Measurements from ENCODE around the gene GALNTL6. TPM values are rescaled to one million over a fixed set of nuclear protein-coding genes. Genes with fewer than 3 reads are reported as not detected.

The GALNTL6 gene
- total and polyA plus RNA-seq, 2 donors (not counting 1 experiment from before 2014, with no cell fraction given), result not detected

DNA sequence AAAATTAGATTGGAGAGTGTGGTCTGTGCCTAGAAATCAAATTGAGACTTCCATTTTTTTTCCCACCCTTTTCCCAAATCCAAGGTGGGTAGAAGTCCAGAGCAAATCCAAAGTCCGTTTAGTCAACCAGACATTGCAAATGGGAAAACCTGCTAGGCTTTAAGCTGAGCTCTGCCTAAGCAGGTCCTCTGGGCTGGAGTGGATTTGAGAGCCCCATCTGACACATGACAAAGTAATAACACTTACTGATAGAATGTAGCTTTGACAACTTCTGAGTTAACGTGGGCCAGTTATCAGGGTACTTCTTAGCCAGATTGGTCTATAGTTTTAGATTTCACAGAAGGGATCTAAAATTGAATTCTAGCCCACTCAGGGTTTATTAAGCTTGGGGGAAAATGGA lies 242.3 kb downstream of the GALNTL6 start:
- Histone ChIP-seq H2AFZ (ENCODE audit: low read length) (no peak overlapping the region), H3K4me3 (replicated peaks in 1 of 4; ENCODE audit: control extremely low read depth in 1 of 4, insufficient read depth in 1 of 4, low read depth in 3 of 4, low read length in 4 of 4) (no peak overlapping the region), H3K27ac (ENCODE audit: insufficient read depth, low read length) (no peak overlapping the region), H3K4me2 (ENCODE audit: extremely low read depth, insufficient read depth, low read length) (no peak overlapping the region), H3K36me3 (ENCODE audit: control insufficient read depth, insufficient read depth, low read length) (no peaks in the 10 kb centered on the region), H3K9me3 (ENCODE audit: control insufficient read depth, insufficient read depth, low read depth, low read length) (no peaks in the 10 kb centered on the region), H4K20me1 (ENCODE audit: control insufficient read depth, extremely low read depth, insufficient read depth, low read length) (no peaks in the 10 kb centered on the region), H3K79me2 (ENCODE audit: control insufficient read depth, insufficient read depth, low read length) (no peaks in the 10 kb centered on the region), H3K27me3 (ENCODE audit: control insufficient read depth, insufficient read depth, low read length) (no peaks in the 10 kb centered on the region), H3K4me1 (ENCODE audit: control insufficient read depth, extremely low read depth, insufficient read depth, low read length) (no peaks in the 10 kb centered on the region), H3K9ac (ENCODE audit: insufficient read depth, low read length) (no peak overlapping the region)
- DNase-seq (ENCODE audit: low read depth in 2 of 2), result no peak
- TF ChIP-seq, protein P1, sequence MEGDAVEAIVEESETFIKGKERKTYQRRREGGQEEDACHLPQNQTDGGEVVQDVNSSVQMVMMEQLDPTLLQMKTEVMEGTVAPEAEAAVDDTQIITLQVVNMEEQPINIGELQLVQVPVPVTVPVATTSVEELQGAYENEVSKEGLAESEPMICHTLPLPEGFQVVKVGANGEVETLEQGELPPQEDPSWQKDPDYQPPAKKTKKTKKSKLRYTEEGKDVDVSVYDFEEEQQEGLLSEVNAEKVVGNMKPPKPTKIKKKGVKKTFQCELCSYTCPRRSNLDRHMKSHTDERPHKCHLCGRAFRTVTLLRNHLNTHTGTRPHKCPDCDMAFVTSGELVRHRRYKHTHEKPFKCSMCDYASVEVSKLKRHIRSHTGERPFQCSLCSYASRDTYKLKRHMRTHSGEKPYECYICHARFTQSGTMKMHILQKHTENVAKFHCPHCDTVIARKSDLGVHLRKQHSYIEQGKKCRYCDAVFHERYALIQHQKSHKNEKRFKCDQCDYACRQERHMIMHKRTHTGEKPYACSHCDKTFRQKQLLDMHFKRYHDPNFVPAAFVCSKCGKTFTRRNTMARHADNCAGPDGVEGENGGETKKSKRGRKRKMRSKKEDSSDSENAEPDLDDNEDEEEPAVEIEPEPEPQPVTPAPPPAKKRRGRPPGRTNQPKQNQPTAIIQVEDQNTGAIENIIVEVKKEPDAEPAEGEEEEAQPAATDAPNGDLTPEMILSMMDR (conservative IDR thresholded peaks at IDR 0.05 in 1 of 2, IDR thresholded peaks at IDR 0.05 in 1 of 2; ENCODE audit: low read depth in 1 of 2, low read length in 2 of 2), result no peak
- no peak for TF ChIP-seq EZH2 (IDR thresholded peaks at IDR 0.05; ENCODE audit: low read length, missing control alignments)

DNA sequence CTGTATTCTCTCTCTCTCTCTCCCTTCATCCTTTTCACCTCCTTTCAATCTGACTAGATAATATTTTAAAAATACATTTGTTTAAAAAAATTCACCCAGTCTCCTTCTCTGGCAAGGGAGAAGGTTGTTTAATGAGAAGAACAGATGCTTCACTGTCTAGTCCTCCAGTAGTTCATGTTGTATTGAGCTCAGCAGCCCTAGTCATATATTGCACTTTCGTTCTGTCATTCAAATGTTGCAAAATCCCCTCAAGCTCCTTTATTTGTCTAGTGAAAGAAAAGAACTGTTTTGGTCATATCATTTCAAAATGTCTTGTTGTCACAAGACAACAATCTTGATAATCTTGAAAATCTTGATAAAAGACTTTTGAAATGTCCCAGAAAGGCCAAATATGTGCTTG lies 248.0 kb downstream of the GALNTL6 start:
- Histone ChIP-seq H3K27me3 (ENCODE audit: control insufficient read depth, insufficient read depth, low read length) (no peaks in the 10 kb centered on the region), H4K20me1 (ENCODE audit: control insufficient read depth, extremely low read depth, insufficient read depth, low read length) (no peaks in the 10 kb centered on the region), H3K4me1 (ENCODE audit: control insufficient read depth, extremely low read depth, insufficient read depth, low read length) (no peaks in the 10 kb centered on the region), H3K4me2 (ENCODE audit: extremely low read depth, insufficient read depth, low read length) (no peak overlapping the region), H2AFZ (ENCODE audit: low read length) (no peak overlapping the region), H3K4me3 (replicated peaks in 1 of 4; ENCODE audit: control extremely low read depth in 1 of 4, insufficient read depth in 1 of 4, low read depth in 3 of 4, low read length in 4 of 4) (no peak overlapping the region), H3K27ac (ENCODE audit: insufficient read depth, low read length) (no peak overlapping the region), H3K36me3 (ENCODE audit: control insufficient read depth, insufficient read depth, low read length) (no peaks in the 10 kb centered on the region), H3K79me2 (ENCODE audit: control insufficient read depth, insufficient read depth, low read length) (no peaks in the 10 kb centered on the region), H3K9me3 (ENCODE audit: control insufficient read depth, insufficient read depth, low read depth, low read length) (no peaks in the 10 kb centered on the region), H3K9ac (ENCODE audit: insufficient read depth, low read length) (no peak overlapping the region)
- TF ChIP-seq, protein P1 (conservative IDR thresholded peaks at IDR 0.05 in 1 of 2, IDR thresholded peaks at IDR 0.05 in 1 of 2; ENCODE audit: low read depth in 1 of 2, low read length in 2 of 2), result no peak
- TF ChIP-seq EZH2 (IDR thresholded peaks at IDR 0.05; ENCODE audit: low read length, missing control alignments), result no peak
- no peak for DNase-seq (ENCODE audit: low read depth in 2 of 2)

DNA sequence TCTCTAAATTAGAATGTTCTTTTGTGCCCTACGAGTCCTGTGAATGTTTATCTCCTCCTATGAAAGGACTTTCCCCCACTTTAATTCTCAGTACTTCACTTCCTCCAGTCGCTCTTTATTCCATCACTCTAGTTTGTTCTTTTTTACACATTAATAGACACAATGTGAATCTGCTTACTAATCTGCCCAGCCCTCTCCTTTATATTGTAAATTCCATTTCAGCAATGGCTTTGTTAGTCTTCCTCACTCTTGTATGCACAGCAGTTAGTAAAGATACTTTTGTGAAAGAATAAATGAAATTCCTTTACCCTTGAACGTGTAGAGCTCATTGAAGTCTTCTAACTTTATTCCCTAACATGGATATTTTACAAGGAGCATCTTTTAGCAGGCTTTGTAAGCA lies 255.3 kb downstream of the GALNTL6 start:
- no peak overlapping the region for H3K4me3 ChIP-seq (replicated peaks in 1 of 4; ENCODE audit: control extremely low read depth in 1 of 4, insufficient read depth in 1 of 4, low read depth in 3 of 4, low read length in 4 of 4)
- H3K4me2 ChIP-seq (ENCODE audit: extremely low read depth, insufficient read depth, low read length), result no peak overlapping the region
- H3K9ac ChIP-seq (ENCODE audit: insufficient read depth, low read length), result no peak overlapping the region
- no peaks in the 10 kb centered on the region for H4K20me1 ChIP-seq (ENCODE audit: control insufficient read depth, extremely low read depth, insufficient read depth, low read length)
- H3K4me1 ChIP-seq (ENCODE audit: control insufficient read depth, extremely low read depth, insufficient read depth, low read length), result no peaks in the 10 kb centered on the region
- no peak for TF ChIP-seq EZH2 (IDR thresholded peaks at IDR 0.05; ENCODE audit: low read length, missing control alignments)
- TF ChIP-seq, protein P1 (conservative IDR thresholded peaks at IDR 0.05 in 1 of 2, IDR thresholded peaks at IDR 0.05 in 1 of 2; ENCODE audit: low read depth in 1 of 2, low read length in 2 of 2), result no peak
- H3K27ac ChIP-seq (ENCODE audit: insufficient read depth, low read length), result no peak overlapping the region
- H3K36me3 ChIP-seq (ENCODE audit: control insufficient read depth, insufficient read depth, low read length), result no peaks in the 10 kb centered on the region
- no peaks in the 10 kb centered on the region for H3K9me3 ChIP-seq (ENCODE audit: control insufficient read depth, insufficient read depth, low read depth, low read length)
- no peak overlapping the region for H2AFZ ChIP-seq (ENCODE audit: low read length)
- H3K27me3 ChIP-seq (ENCODE audit: control insufficient read depth, insufficient read depth, low read length), result no peaks in the 10 kb centered on the region
- H3K79me2 ChIP-seq (ENCODE audit: control insufficient read depth, insufficient read depth, low read length), result no peaks in the 10 kb centered on the region
- DNase-seq (ENCODE audit: low read depth in 2 of 2), result no peak
